ENCODE measurements around the gene PI4KA. TPM values are rescaled to one million over a fixed set of nuclear protein-coding genes. Genes with fewer than 3 reads are reported as not detected.
A peak's percentile ranks its signal among the peaks of the same experiment; 100 is the strongest.

Gene PI4KA
- polyA plus RNA-seq, 3 donors from 2014 or later, result 31.5 to 80.0 (median 33.7) TPM

DNA sequence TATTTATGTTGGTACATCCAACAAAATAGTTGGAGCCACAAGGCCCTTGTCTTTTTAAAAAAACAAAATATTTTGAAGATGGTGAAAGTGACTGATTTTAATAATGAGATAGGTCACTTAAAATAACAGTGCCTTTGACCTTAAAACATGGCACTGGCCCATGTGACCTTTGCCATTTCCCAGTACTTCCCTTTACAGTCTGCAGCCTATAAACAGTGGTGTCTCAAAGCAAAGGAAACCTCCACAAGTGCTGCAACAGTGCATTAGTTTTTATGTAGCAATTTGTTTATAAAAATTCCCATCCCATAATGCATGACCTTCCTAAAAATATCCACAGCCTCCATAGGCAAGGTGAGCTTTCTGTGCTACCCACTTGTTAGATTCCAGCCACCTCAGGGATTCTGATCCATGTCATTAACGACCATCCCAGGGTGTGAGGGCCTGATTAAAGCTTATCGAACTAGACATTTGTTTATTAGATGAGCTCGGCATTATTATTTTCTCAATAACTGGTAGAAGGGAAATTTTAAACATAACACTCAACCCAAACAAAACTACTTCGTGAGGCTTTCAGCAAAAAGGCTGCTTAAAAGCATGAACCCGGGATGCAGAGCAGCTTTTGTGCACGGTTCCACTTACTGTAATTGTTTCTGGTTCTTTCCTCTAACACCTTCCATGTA lies 30.6 kb upstream of the PI4KA start:
- no peak for DNase-seq
- no peak overlapping the region for H3K4me3 Mint-ChIP-seq
- peak overlapping the region in 1 of 6 donors; percentile 23 for H3K27ac Mint-ChIP-seq
- H3K27me3 Mint-ChIP-seq (ENCODE audit: low read depth in 3 of 3), result peaks cover 0 to 2% (median 0%) of the 10 kb centered on the region in 3 donors
- peaks cover 19 to 43% (median 28%) of the 10 kb centered on the region in 3 donors for H3K36me3 Mint-ChIP-seq
- H3K4me1 Mint-ChIP-seq, result peaks cover 8 to 10% of the 10 kb centered on the region in 2 donors
- no peaks in the 10 kb centered on the region for H3K9me3 Mint-ChIP-seq

- Mint-ChIP-seq H3K4me3 (no peak overlapping the region), H3K4me1 (peaks cover 8 to 10% of the 10 kb centered on the region in 2 donors), H3K27me3 (ENCODE audit: low read depth in 3 of 3) (peaks cover 0 to 2% (median 2%) of the 10 kb centered on the region in 3 donors), H3K9me3 (no peaks in the 10 kb centered on the region), H3K36me3 (peaks cover 22 to 56% (median 37%) of the 10 kb centered on the region in 3 donors), H3K27ac (peak overlapping the region in 2 of 6 donors; percentile 9 to 84)
- DNase-seq, result no peak
These were observed 28.8 kb upstream of the PI4KA start for GRCh38 chr22:20887375-20887774.

GRCh38 chr22:20885557-20886323 lies 27.1 kb upstream of the PI4KA start:
- peak overlapping the region in 2 of 5 donors; percentile 1 to 13 for H3K4me3 Mint-ChIP-seq
- H3K4me1 Mint-ChIP-seq, result peaks cover 8 to 10% of the 10 kb centered on the region in 2 donors
- H3K27me3 Mint-ChIP-seq (ENCODE audit: low read depth in 3 of 3), result peaks cover 0 to 4% (median 2%) of the 10 kb centered on the region in 3 donors
- H3K27ac Mint-ChIP-seq, result peak overlapping the region; percentile 49 to 81 (median 74)
- peak; percentile 49 to 54 (median 49) for DNase-seq
- no peaks in the 10 kb centered on the region for H3K9me3 Mint-ChIP-seq
- peaks cover 24 to 67% (median 40%) of the 10 kb centered on the region in 3 donors for H3K36me3 Mint-ChIP-seq

DNA sequence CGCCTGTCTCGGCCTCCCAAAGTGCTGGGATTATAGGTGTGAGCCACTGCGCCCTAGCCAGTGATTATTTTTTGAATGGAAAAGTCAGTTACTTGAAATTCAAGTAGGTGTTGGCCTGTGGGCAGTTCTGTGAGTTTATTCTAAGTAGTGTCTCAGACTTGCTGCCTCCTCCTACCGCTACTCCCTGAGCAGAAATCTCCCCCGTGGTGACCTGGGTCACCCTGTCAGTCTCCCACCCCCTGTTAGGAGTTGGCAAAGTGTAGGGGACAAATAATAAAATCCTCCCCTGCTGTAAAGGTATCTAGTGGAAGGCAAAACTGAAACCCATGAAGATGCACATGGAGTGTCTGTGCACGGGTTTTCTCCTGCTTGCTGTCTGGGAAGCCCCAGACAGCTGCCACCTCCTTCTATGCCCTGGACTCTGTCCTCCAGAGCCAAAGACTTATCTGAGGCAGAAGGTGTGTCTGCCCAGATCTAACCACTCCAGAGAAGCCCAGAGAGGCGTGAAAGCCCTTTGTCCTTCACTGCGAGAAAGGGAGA lies 26.5 kb upstream of the PI4KA start:
- peaks cover 0 to 4% (median 2%) of the 10 kb centered on the region in 3 donors for H3K27me3 Mint-ChIP-seq (ENCODE audit: low read depth in 3 of 3)
- H3K36me3 Mint-ChIP-seq, result peaks cover 23 to 69% (median 42%) of the 10 kb centered on the region in 3 donors
- H3K4me1 Mint-ChIP-seq, result peaks cover 8 to 10% of the 10 kb centered on the region in 2 donors
- H3K27ac Mint-ChIP-seq, result peak overlapping the region in 5 of 6 donors; percentile 5 to 81 (median 73)
- no peak for DNase-seq
- no peak overlapping the region for H3K4me3 Mint-ChIP-seq
- no peaks in the 10 kb centered on the region for H3K9me3 Mint-ChIP-seq

DNA sequence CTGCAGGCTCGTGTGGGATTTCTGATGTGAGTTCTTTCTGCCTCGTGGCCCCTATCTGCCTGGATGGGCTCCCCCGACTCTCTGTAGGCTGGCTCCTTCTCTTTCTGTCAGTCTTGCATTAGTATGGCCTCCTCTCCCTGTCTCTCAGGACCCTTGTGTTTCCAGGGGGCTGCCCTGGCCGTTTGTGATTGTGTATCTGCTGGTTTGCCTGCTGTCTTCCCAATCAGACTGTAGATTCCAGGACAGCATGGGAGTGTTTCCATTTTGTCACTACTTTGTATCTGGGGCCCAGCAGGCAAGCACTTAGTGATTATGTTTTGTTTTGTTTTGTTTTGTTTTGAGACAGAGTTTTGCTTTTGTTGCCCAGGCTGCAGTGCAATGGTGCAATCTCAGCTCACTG lies 25.8 kb upstream of the PI4KA start:
- DNase-seq, result no peak
- no peaks in the 10 kb centered on the region for H3K9me3 Mint-ChIP-seq
- H3K4me1 Mint-ChIP-seq, result peaks cover 8 to 10% of the 10 kb centered on the region in 2 donors
- H3K36me3 Mint-ChIP-seq, result peaks cover 20 to 62% (median 36%) of the 10 kb centered on the region in 3 donors
- H3K4me3 Mint-ChIP-seq, result no peak overlapping the region
- H3K27ac Mint-ChIP-seq, result peak overlapping the region in 2 of 6 donors; percentile 18 to 29
- peaks cover 0 to 4% (median 2%) of the 10 kb centered on the region in 3 donors for H3K27me3 Mint-ChIP-seq (ENCODE audit: low read depth in 3 of 3)

GRCh38 chr22:20882855-20883254 lies 24.2 kb upstream of the PI4KA start:
- Mint-ChIP-seq H3K9me3 (no peaks in the 10 kb centered on the region), H3K36me3 (peaks cover 16 to 46% (median 27%) of the 10 kb centered on the region in 3 donors), H3K4me1 (peaks cover 8 to 10% of the 10 kb centered on the region in 2 donors), H3K27ac (no peak overlapping the region), H3K4me3 (no peak overlapping the region), H3K27me3 (ENCODE audit: low read depth in 3 of 3) (peaks cover 0 to 4% (median 2%) of the 10 kb centered on the region in 3 donors)
- DNase-seq, result no peak

DNA sequence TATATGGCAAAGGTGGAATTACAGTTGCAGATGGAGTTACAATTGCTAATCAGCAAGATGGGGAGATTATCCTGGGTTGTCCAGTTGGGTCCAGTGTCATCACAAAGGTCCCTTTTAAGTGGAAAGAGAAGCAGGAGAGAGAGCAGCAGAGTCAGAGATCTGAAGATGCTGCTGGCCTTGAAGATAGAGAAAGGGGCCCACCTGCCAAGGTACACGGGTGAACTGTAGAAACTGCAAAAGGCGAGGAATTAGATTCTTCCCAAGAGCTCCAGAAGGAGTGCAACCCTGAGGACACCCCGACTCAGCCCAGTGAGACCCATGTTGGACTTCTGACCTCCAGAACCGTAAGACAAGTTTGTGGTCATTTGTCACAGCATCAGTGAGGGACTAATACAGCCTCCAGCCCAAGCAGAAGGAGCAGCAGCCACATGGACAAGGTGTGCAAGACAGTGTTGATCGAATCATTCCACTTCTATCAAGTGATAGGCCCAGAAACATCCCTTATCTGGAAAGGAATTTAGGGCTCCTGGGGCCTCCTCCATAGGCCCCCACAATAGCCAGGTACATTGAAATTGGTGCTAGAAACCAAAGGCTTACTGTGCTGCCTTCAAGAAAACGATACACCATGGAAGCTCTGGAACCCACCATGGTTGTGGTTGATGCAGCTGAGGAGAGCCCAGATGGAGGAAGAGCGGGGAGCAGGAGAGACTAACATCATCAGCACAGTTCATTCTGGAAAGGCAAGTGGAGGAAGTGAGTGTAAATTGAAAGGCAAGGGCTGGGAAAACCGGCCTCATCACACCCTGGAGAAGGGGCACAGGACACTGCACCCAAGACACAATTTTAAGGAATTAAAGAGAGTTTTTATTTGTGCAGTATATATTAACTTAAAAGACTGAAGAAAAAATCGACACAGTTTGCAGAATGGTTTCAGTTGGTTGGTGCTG lies 23.5 kb upstream of the PI4KA start:
- peaks cover 0 to 4% (median 2%) of the 10 kb centered on the region in 3 donors for H3K27me3 Mint-ChIP-seq (ENCODE audit: low read depth in 3 of 3)
- H3K36me3 Mint-ChIP-seq, result peaks cover 13 to 39% (median 22%) of the 10 kb centered on the region in 3 donors
- peak overlapping the region in 3 of 6 donors; percentile 13 to 40 (median 14) for H3K27ac Mint-ChIP-seq
- peaks cover 8 to 10% of the 10 kb centered on the region in 2 donors for H3K4me1 Mint-ChIP-seq
- H3K4me3 Mint-ChIP-seq, result no peak overlapping the region
- no peak for DNase-seq
- H3K9me3 Mint-ChIP-seq, result no peaks in the 10 kb centered on the region

DNA sequence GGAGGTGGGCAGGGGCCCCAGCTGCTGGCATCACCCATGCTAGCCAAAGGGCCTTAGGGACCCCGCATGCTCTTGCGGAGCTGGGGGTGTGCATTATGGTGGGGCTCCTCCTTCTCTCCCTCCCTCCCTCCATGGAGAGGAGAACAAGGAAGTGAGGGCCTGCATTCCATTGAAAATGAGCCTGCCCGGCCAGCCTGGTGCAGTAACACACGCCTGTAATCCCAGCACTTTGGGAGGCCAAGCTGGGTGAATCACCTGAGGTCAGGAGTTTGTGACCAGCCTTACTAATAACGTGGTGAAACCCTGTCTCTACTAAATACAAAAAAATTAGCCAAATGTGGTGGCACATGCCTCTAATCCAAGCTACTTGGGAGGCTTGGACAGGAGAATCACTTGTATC lies 22.6 kb upstream of the PI4KA start:
- H3K27ac Mint-ChIP-seq, result no peak overlapping the region

DNA sequence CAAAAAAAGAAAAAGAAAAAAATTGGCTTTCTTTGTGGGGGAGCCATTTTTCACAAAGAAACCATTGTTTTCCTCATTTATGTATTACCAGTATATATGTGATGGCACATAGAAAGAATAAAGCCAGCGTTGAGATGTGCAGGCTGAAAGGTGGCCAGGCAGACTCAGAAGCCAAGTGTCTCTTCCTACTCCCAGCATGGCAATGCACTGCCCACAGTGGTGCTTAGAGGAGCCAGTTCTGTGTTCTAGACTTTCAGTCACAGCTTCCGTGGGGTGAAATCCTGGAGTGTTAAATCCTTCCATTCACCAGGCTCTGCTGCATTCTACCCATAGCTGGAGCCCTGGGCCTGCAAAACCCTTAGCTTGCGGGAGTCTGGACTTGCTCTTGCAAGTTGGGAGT lies 19.1 kb upstream of the PI4KA start:
- Mint-ChIP-seq H3K36me3 (peaks cover 8 to 26% (median 12%) of the 10 kb centered on the region in 3 donors), H3K27me3 (ENCODE audit: low read depth in 3 of 3) (peaks cover 0 to 8% (median 0%) of the 10 kb centered on the region in 3 donors), H3K4me3 (no peak overlapping the region), H3K9me3 (no peaks in the 10 kb centered on the region), H3K4me1 (no peaks in the 10 kb centered on the region), H3K27ac (no peak overlapping the region)
- DNase-seq, result no peak

More for the DNA sequence above, 22.6 kb upstream of the PI4KA start:
- Mint-ChIP-seq H3K9me3 (no peaks in the 10 kb centered on the region), H3K4me1 (peaks cover 8 to 10% of the 10 kb centered on the region in 2 donors), H3K27me3 (ENCODE audit: low read depth in 3 of 3) (peaks cover 0 to 4% (median 2%) of the 10 kb centered on the region in 3 donors), H3K4me3 (no peak overlapping the region), H3K36me3 (peaks cover 12 to 41% (median 21%) of the 10 kb centered on the region in 3 donors)
- no peak for DNase-seq

GRCh38 chr22:20875296-20875695 lies 16.7 kb upstream of the PI4KA start:
- H3K4me1 Mint-ChIP-seq, result no peaks in the 10 kb centered on the region

DNA sequence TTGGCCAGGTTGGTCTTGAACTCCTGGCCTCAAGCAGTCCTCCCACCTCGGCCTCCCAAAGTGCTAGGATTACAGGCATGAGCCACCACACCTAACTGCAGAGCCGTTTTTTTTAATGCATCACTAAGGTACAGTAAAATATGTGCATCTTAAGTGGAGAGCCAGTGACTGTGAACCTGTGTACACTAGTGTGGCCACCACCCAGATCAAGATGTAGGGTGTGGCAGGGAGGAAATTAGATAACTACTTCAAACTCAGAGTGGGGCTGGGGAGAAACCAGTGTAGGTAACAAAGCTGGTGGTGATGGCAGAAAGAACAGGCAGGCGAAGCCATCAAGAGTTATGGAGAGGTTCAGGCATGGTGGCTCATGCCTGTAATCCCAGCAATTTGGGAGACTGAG lies 14.6 kb upstream of the PI4KA start:
- Mint-ChIP-seq H3K9me3 (no peaks in the 10 kb centered on the region), H3K36me3 (peaks cover 3 to 15% (median 7%) of the 10 kb centered on the region in 3 donors), H3K27me3 (ENCODE audit: low read depth in 3 of 3) (peaks cover 0 to 6% (median 0%) of the 10 kb centered on the region in 3 donors), H3K27ac (no peak overlapping the region), H3K4me1 (peaks cover 4 to 5% of the 10 kb centered on the region in 2 donors), H3K4me3 (no peak overlapping the region)
- DNase-seq, result no peak

More at GRCh38 chr22:20875296-20875695, 16.7 kb upstream of the PI4KA start:
- Mint-ChIP-seq H3K9me3 (no peaks in the 10 kb centered on the region), H3K4me3 (no peak overlapping the region), H3K27me3 (ENCODE audit: low read depth in 3 of 3) (peaks cover 0 to 5% (median 0%) of the 10 kb centered on the region in 3 donors), H3K27ac (no peak overlapping the region), H3K36me3 (peaks cover 3 to 12% (median 7%) of the 10 kb centered on the region in 3 donors)
- no peak for DNase-seq

- H3K27ac Mint-ChIP-seq, result peak overlapping the region in 3 of 6 donors; percentile 61 to 94 (median 93)
These were observed 10.6 kb upstream of the PI4KA start for GRCh38 chr22:20869234-20869633.

More at GRCh38 chr22:20869234-20869633, 10.6 kb upstream of the PI4KA start:
- Mint-ChIP-seq H3K4me3 (no peak overlapping the region), H3K9me3 (no peaks in the 10 kb centered on the region), H3K36me3 (peaks cover 0 to 11% (median 3%) of the 10 kb centered on the region in 3 donors), H3K4me1 (peaks cover 38 to 41% of the 10 kb centered on the region in 2 donors), H3K27me3 (ENCODE audit: low read depth in 3 of 3) (peaks cover 0 to 4% (median 0%) of the 10 kb centered on the region in 3 donors)
- no peak for DNase-seq

Data from immature natural killer cell (primary cell).